Neural cell (in vitro differentiated cells): ENCODE measurements around the gene TRIM47. TPM values are rescaled to one million over a fixed set of nuclear protein-coding genes. Genes with fewer than 3 reads are reported as not detected.

ENCODE experiments used
- H2AFZ ChIP-seq: fragments of 200-600, 300-800 bp; sonication (generic), shearing (Covaris generic); 2 replicates; pipeline ENCODE4 v1.6.0; 2014; ENCODE audit warnings: low read depth, mild to moderate bottlenecking, antibody characterized with exemption, low read length, moderate library complexity
- H3F3A ChIP-seq: fragments of 200-600 bp; shearing (Covaris generic); 2 replicates; pipeline ENCODE4 v1.6.1; 2016; ENCODE audit warnings: mild to moderate bottlenecking, moderate library complexity, mixed read lengths, antibody characterized with exemption, low read length; ENCODE audit not compliant: insufficient read depth, poor library complexity, severe bottlenecking
- H3K27ac ChIP-seq: fragments of 200-600, 300-800 bp; sonication (generic), shearing (Covaris generic); 2 replicates; pipeline ENCODE4 v1.5.1; 2014; ENCODE audit warnings: mild to moderate bottlenecking, low read length, moderate library complexity
- H3K27me3 ChIP-seq: fragments of 300-800, 200-600 bp; sonication (generic), shearing (Covaris generic); 2 replicates; pipeline ENCODE4 v1.6.0; 2014; ENCODE audit warnings: mild to moderate bottlenecking, low read depth, low read length, moderate library complexity; ENCODE audit not compliant: insufficient read depth
- H3K36me3 ChIP-seq: fragments of 300-800, 200-600 bp; sonication (generic), shearing (Covaris generic); 2 replicates; pipeline ENCODE4 v1.5.1; 2014; ENCODE audit warnings: mild to moderate bottlenecking, antibody characterized with exemption, low read length, moderate library complexity; ENCODE audit not compliant: insufficient read depth
- H3K4me2 ChIP-seq: fragments of 300-800, 200-600 bp; sonication (generic), shearing (Covaris generic); 2 replicates; pipeline ENCODE4 v1.6.0; 2014; ENCODE audit warnings: mild to moderate bottlenecking, low read length
- H3K4me3 ChIP-seq: fragments of 300-800, 200-600 bp; sonication (generic), shearing (Covaris generic); 2 replicates; pipeline ENCODE4 v1.5.1; 2014; ENCODE audit warnings: mild to moderate bottlenecking, low read length, moderate library complexity
- H3K79me2 ChIP-seq: fragments of 200-600 bp; shearing (Covaris generic); replicated peaks from 2 replicates; pipeline ENCODE4 v1.6.0; 2014; ENCODE audit warnings: mild to moderate bottlenecking, low read length, moderate library complexity; ENCODE audit not compliant: insufficient read depth
- H3K9ac ChIP-seq: fragments of 300-800, 200-600 bp; sonication (generic), shearing (Covaris generic); 2 replicates; pipeline ENCODE4 v1.6.1; 2016; ENCODE audit warnings: mild to moderate bottlenecking, low read length, mixed read lengths
- H3K9me2 ChIP-seq: fragments of 200-600 bp; shearing (Covaris generic); 2 replicates; pipeline ENCODE4 v1.6.1; 2016; ENCODE audit warnings: mild to moderate bottlenecking, low read length, mixed read lengths; ENCODE audit not compliant: insufficient read depth
- H3K9me3 ChIP-seq: fragments of 200-600, 300-800 bp; sonication (generic), shearing (Covaris generic); 2 replicates; pipeline ENCODE4 v1.6.1; 2016; ENCODE audit warnings: mild to moderate bottlenecking, mixed run types, low read length, moderate library complexity, mixed read lengths
- H4K20me1 ChIP-seq: fragments of 200-600 bp; shearing (Covaris generic); 2 replicates; pipeline ENCODE4 v1.6.1; 2016; ENCODE audit warnings: mild to moderate bottlenecking, mixed run types; ENCODE audit not compliant: insufficient read depth
- EP300 ChIP-seq: fragments of 450-650 bp; conservative IDR thresholded peaks from 2 replicates; pipeline ENCODE4 v1.6.1; 2014; ENCODE audit warnings: antibody characterized with exemption, mild to moderate bottlenecking, moderate library complexity; ENCODE audit not compliant: poor library complexity, severe bottlenecking
- EZH2 ChIP-seq: fragments of 200-600, 300-800 bp; shearing (Covaris generic), sonication (generic); IDR thresholded peaks from 2 replicates; pipeline ENCODE4 v1.6.1; 2014; ENCODE audit warnings: antibody characterized with exemption, low read length, borderline replicate concordance, mild to moderate bottlenecking; ENCODE audit not compliant: insufficient read depth, poor library complexity, severe bottlenecking
- MXI1 ChIP-seq: fragments of 450-650 bp; conservative IDR thresholded peaks from 2 replicates; pipeline ENCODE4 v1.6.1; 2014; ENCODE audit warnings: antibody characterized with exemption, mild to moderate bottlenecking; ENCODE audit not compliant: poor library complexity, severe bottlenecking
- POLR2AphosphoS5 ChIP-seq: IDR thresholded peaks from 2 replicates; pipeline ENCODE4 v1.6.1; 2012
- RAD21 ChIP-seq: fragments of 450-650 bp; conservative IDR thresholded peaks from 2 replicates; pipeline ENCODE4 v1.6.1; 2014; ENCODE audit warnings: antibody characterized with exemption, mild to moderate bottlenecking, moderate library complexity
- SMC3 ChIP-seq: fragments of 450-650 bp; conservative IDR thresholded peaks from 2 replicates; pipeline ENCODE4 v1.6.1; 2014; ENCODE audit warnings: antibody characterized with exemption, mild to moderate bottlenecking, moderate library complexity; ENCODE audit not compliant: poor library complexity
- TAF1 ChIP-seq: IDR thresholded peaks from 2 replicates; pipeline ENCODE4 v1.6.1; 2012; ENCODE audit warnings: low read depth
- polyA plus RNA-seq: library from polyadenylated mRNA; depleted of rRNA; stranded (reverse); fragments of >200 nt; gene quantifications from 2 replicates; pipeline ENCODE4 v1.2.3, GENCODE V29; 2014
- TF ChIP-seq, protein P1 (sequence below): fragments of 450-650 bp; IDR thresholded peaks from 2 replicates; pipeline ENCODE4 v1.5.1; 2014; ENCODE audit warnings: antibody characterized with exemption, mild to moderate bottlenecking, moderate library complexity; ENCODE audit not compliant: poor library complexity, severe bottlenecking
- TF ChIP-seq, protein P2 (sequence below): IDR thresholded peaks from 2 replicates; pipeline ENCODE4 v1.6.1; 2012; ENCODE audit warnings: borderline replicate concordance

Gene TRIM47
- polyA plus RNA-seq, 1 donor from 2014 or later = 0.67 TPM

DNA sequence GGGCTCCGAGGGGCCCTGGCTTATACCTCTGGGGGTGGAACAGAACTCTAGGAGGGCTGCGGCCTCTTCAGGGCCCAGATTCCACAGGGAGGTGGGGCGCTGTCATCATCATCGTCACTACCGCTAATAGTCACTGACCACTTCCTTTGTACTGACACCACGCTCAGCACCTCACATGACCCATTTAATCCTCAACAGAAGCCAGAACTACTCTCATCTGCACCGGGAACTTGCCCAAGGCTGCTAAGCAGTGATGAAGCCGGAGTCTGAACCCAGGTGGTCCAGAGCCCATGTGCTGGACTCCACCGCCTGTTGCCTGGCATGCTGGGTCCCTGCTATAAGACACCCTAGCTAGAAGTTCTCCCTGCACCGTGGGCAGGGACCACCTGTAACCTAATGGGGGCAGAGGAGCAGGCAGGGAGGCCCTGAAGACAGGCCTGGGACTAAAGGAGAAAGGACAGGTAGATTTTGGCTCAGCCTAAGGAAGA lies 46.2 kb downstream of the TRIM47 start:
- Histone ChIP-seq H3K79me2 (no peaks in the 10 kb centered on the region), H3F3A (no peaks in the 10 kb centered on the region), H3K4me2 (no peak overlapping the region), H3K27ac (no peak overlapping the region), H2AFZ (no peak overlapping the region), H4K20me1 (no peaks in the 10 kb centered on the region), H3K9me3 (no peaks in the 10 kb centered on the region), H3K9me2 (no peaks in the 10 kb centered on the region), H3K36me3 (no peaks in the 10 kb centered on the region), H3K9ac (no peak overlapping the region), H3K27me3 (no peaks in the 10 kb centered on the region), H3K4me3 (no peak overlapping the region)
- no peak for TF ChIP-seq MXI1
- no peak for TF ChIP-seq POLR2AphosphoS5
- TF ChIP-seq EZH2 = no peak
- no peak for TF ChIP-seq SMC3
- TF ChIP-seq EP300 = no peak
- TF ChIP-seq, protein P1, sequence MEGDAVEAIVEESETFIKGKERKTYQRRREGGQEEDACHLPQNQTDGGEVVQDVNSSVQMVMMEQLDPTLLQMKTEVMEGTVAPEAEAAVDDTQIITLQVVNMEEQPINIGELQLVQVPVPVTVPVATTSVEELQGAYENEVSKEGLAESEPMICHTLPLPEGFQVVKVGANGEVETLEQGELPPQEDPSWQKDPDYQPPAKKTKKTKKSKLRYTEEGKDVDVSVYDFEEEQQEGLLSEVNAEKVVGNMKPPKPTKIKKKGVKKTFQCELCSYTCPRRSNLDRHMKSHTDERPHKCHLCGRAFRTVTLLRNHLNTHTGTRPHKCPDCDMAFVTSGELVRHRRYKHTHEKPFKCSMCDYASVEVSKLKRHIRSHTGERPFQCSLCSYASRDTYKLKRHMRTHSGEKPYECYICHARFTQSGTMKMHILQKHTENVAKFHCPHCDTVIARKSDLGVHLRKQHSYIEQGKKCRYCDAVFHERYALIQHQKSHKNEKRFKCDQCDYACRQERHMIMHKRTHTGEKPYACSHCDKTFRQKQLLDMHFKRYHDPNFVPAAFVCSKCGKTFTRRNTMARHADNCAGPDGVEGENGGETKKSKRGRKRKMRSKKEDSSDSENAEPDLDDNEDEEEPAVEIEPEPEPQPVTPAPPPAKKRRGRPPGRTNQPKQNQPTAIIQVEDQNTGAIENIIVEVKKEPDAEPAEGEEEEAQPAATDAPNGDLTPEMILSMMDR = no peak
- no peak for TF ChIP-seq RAD21
- TF ChIP-seq, protein P2, sequence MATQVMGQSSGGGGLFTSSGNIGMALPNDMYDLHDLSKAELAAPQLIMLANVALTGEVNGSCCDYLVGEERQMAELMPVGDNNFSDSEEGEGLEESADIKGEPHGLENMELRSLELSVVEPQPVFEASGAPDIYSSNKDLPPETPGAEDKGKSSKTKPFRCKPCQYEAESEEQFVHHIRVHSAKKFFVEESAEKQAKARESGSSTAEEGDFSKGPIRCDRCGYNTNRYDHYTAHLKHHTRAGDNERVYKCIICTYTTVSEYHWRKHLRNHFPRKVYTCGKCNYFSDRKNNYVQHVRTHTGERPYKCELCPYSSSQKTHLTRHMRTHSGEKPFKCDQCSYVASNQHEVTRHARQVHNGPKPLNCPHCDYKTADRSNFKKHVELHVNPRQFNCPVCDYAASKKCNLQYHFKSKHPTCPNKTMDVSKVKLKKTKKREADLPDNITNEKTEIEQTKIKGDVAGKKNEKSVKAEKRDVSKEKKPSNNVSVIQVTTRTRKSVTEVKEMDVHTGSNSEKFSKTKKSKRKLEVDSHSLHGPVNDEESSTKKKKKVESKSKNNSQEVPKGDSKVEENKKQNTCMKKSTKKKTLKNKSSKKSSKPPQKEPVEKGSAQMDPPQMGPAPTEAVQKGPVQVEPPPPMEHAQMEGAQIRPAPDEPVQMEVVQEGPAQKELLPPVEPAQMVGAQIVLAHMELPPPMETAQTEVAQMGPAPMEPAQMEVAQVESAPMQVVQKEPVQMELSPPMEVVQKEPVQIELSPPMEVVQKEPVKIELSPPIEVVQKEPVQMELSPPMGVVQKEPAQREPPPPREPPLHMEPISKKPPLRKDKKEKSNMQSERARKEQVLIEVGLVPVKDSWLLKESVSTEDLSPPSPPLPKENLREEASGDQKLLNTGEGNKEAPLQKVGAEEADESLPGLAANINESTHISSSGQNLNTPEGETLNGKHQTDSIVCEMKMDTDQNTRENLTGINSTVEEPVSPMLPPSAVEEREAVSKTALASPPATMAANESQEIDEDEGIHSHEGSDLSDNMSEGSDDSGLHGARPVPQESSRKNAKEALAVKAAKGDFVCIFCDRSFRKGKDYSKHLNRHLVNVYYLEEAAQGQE = no peak
- TF ChIP-seq TAF1 = no peak

DNA sequence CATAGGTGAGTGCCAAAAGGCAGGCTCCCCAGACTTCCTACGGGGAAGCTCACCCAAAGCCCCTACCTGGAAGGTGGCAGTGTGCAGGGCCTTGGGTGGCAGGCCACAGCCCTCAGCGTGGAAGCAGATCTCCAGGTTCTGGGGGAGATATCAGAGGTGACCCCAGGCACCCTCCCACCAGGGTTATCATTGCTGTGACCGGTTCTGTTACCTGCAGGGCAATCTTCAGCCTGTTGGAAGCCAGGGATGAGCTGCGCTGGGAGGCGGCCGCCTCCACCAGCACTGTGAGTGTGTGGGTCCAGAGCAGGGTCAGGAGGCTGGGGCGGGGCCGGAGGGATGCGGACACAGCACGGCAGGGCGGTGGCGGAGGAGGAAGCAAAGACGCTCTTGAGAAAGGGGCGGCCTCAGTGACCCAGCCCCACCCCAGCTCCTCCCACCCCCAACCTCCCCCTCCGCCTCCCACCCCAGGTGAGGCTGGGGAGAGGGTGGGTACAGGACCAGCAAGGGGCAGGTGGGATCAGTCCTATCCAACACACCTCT lies 47.3 kb downstream of the TRIM47 start:
- Histone ChIP-seq H3K79me2 (no peaks in the 10 kb centered on the region), H2AFZ (no peak overlapping the region), H3K9me3 (no peaks in the 10 kb centered on the region), H3F3A (no peaks in the 10 kb centered on the region), H3K36me3 (no peaks in the 10 kb centered on the region), H3K9ac (no peak overlapping the region), H3K27ac (no peak overlapping the region), H3K27me3 (no peaks in the 10 kb centered on the region), H3K4me2 (no peak overlapping the region), H3K4me3 (no peak overlapping the region), H3K9me2 (no peaks in the 10 kb centered on the region), H4K20me1 (no peaks in the 10 kb centered on the region)
- TF ChIP-seq POLR2AphosphoS5 (no peak), EP300 (no peak), SMC3 (no peak), EZH2 (no peak), RAD21 (no peak), TAF1 (no peak), MXI1 (no peak)
- TF ChIP-seq, protein P1 = no peak
- TF ChIP-seq, protein P2 = no peak
